HG02610 (cell line): ENCODE data around the gene OR11H7.
"Not testable (repeated sequence)": the region's sequence is repeated elsewhere in the genome, so short reads cannot be mapped to it uniquely, and the experiment has no call there.

Experiments
- ATAC-seq: cut with Tn5 transposase; IDR thresholded peaks from one replicate; pipeline ENCODE4 v1.9.1; 2021; ENCODE audit warnings: mild to moderate bottlenecking, moderate library complexity; ENCODE audit not compliant: unreplicated experiment

Gene OR11H7

DNA sequence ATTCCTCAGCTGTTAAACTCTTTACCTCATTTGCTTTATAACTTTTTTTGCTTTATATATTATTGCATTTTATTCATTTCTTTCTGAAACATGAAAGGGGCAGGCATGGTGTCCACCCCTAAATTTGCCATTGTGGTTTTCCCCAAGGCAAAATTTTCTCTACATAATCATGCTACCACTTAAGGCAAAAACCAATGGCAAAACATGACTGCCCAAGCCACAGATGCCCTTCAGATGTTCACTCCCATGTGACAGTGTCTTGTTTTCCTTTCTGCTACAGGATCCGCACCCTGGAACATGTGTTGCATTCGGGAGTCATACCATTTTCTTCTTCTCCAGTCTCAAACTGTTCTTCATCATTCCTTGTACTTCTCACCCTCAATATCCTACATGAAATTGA lies 48.6 kb downstream of the OR11H7 start:
- no peak for ATAC-seq

DNA sequence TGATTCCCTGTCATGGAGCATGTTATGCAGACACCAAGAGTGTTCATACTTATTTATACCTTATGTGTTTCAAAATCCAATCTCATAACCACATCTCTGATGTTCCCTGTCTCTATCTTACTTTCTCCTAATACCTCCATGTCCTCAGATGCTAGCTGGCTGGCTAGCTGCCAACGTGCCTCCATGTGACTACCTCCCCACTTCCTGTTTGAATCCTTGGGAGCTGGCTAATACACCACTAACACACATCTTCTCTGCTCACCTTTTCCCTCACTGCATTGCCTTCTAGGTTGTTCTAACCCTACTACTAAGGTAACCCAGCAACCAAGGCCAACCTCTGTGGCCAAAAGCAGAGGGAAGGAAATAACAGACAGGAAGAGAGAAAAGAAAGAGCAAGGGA lies 49.6 kb downstream of the OR11H7 start:
- no peak for ATAC-seq

DNA sequence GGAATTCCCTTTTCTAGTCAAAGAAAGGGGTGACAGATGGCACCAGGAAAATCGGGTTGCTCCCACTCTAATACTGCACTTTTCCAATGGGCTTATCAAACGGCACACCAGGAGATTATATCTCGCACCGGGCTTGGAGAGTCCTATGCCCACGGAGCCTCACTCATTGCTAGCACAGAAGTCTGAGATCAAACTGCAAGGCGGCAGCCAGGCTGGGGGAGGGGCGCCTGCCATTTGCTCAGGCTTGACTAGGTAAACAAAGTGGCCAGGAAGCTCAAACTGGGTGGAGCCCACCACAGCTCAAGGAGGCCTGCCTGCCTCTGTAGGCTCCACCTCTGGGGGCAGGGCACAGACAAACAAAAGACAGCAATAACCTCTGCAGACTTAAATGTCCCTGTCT lies 51.5 kb downstream of the OR11H7 start:
- not testable (repeated sequence) for ATAC-seq
